Adrenal gland (tissue), 5 donors: ENCODE data around the gene PPM1B.

Experiments used
- CTCF ChIP-seq, 6 experiments: fragments of 450-650 bp in 4 of 6; fragments of 200-600 bp in 2 of 6; sonication (generic) in 1 of 6; IDR thresholded peaks; 1 replicate in 5 of 6; 2 replicates in 1 of 6; pipeline versions ENCODE4 v1.5.1 to v1.8.0; 2016 to 2021; ENCODE audit warnings: antibody characterized with exemption in 6 of 6, mild to moderate bottlenecking in 2 of 6, moderate library complexity in 1 of 6
- POLR2A ChIP-seq, 2 donors: fragments of 450-650 bp; IDR thresholded peaks; one replicate each; pipeline ENCODE4 v1.6.1; 2017; ENCODE audit warnings: antibody characterized with exemption in 2 of 2, mild to moderate bottlenecking in 2 of 2, moderate library complexity in 1 of 2
- donor health status: DM: no; HTN: no; CAD: no.

- no peak for TF ChIP-seq CTCF (IDR thresholded peaks at IDR 0.05)
- no peak for TF ChIP-seq POLR2A (IDR thresholded peaks at IDR 0.05)
These were observed 25.0 kb upstream of the PPM1B start for GRCh38 chr2:44143701-44144100.
